HG02884 (cell line): ENCODE data around the gene GAR1.
"Not testable (repeated sequence)": the region's sequence is repeated elsewhere in the genome, so short reads cannot be mapped to it uniquely, and the experiment has no call there.

Experiments used
- ATAC-seq: cut with Tn5 transposase; IDR thresholded peaks from one replicate; pipeline ENCODE4 v1.9.1; 2021; ENCODE audit warnings: mild to moderate bottlenecking, moderate library complexity; ENCODE audit not compliant: unreplicated experiment

The GAR1 gene

GRCh38 chr4:109815151-109816081, at the start of gene GAR1:
TSS of gene GAR1 (plus strand) at chr4:109815762. CDS start at chr4:109816165, 403 bp downstream.
- peak; percentile 99 for ATAC-seq

GRCh38 chr4:109782092-109782491, 33.5 kb upstream of the GAR1 start:
- not testable (repeated sequence) for ATAC-seq

- ATAC-seq, result no peak
These were observed 28.7 kb upstream of the GAR1 start for GRCh38 chr4:109786846-109787245.

GRCh38 chr4:109787807-109788206, 27.8 kb upstream of the GAR1 start:
- ATAC-seq, result no peak

GRCh38 chr4:109795059-109795458, 20.5 kb upstream of the GAR1 start:
- no peak for ATAC-seq

GRCh38 chr4:109798866-109799265, 16.7 kb upstream of the GAR1 start:
- ATAC-seq, result no peak

GRCh38 chr4:109801099-109801789, 14.3 kb upstream of the GAR1 start:
- ATAC-seq, result no peak

- ATAC-seq, result no peak
These were observed 13.7 kb upstream of the GAR1 start, which contains the start of gene CFI for GRCh38 chr4:109801895-109802319. TSS of gene CFI (minus strand) at chr4:109801999. CDS start at chr4:109801971, 28 bp downstream.

GRCh38 chr4:109803924-109804571, 11.5 kb upstream of the GAR1 start:
- ATAC-seq, result no peak

GRCh38 chr4:109809655-109810054, 5.9 kb upstream of the GAR1 start:
- ATAC-seq, result no peak

GRCh38 chr4:109810552-109811387, 4.8 kb upstream of the GAR1 start:
- no peak for ATAC-seq

- ATAC-seq, result no peak
These were observed 3.9 kb upstream of the GAR1 start for GRCh38 chr4:109811707-109812106.

GRCh38 chr4:109816082-109816442, 500 bp downstream of the GAR1 start:
- ATAC-seq, result no peak

GRCh38 chr4:109816894-109817293, 1.3 kb downstream of the GAR1 start:
- ATAC-seq, result no peak

GRCh38 chr4:109818268-109818667, 2.7 kb downstream of the GAR1 start:
- no peak for ATAC-seq

GRCh38 chr4:109820563-109820962, 5.0 kb downstream of the GAR1 start:
- no peak for ATAC-seq

GRCh38 chr4:109821185-109821584, 5.6 kb downstream of the GAR1 start:
- no peak for ATAC-seq

GRCh38 chr4:109826719-109827118, 11.2 kb downstream of the GAR1 start:
- ATAC-seq, result peak; percentile 60

- no peak for ATAC-seq
These were observed 12.1 kb downstream of the GAR1 start, which contains the start of gene RRH for GRCh38 chr4:109827672-109828071. TSS of gene RRH (plus strand) at chr4:109827972. CDS start at chr4:109828028, 56 bp downstream.

GRCh38 chr4:109833756-109834155, 18.2 kb downstream of the GAR1 start:
- no peak for ATAC-seq
